ENCODE results near the gene NEUROG2. TPM values are rescaled to one million over a fixed set of nuclear protein-coding genes. Genes with fewer than 3 reads are reported as not detected.

Gene NEUROG2
- total RNA-seq, 1 experiment from 2014 or later = not detected

GRCh38 chr4:112520598-112521122 lies 4.7 kb upstream of the NEUROG2 start:
- TF ChIP-seq CTCF (IDR thresholded peaks at IDR 0.05; ENCODE audit: unreplicated experiment) = no peak
- DNase-seq = no peak
- H3K9me3 Mint-ChIP-seq (ENCODE audit: low read depth, unreplicated experiment) = no peaks in the 10 kb centered on the region
- H3K4me3 Mint-ChIP-seq (ENCODE audit: low read depth, unreplicated experiment) = no peak overlapping the region
- H3K27ac Mint-ChIP-seq (ENCODE audit: unreplicated experiment) = no peak overlapping the region
- H3K36me3 Mint-ChIP-seq (ENCODE audit: insufficient read depth, unreplicated experiment) = peaks cover 2% of the 10 kb centered on the region
- intact Hi-C loops (cut with micrococcal nuclease; ENCODE audit: unreplicated experiment) = loop anchor here (5.0 to 10.0 kb wide), 3 partner anchors 82 to 456 kb away; no protein-coding TSS in a partner anchor
- peaks cover 20% of the 10 kb centered on the region for H3K4me1 Mint-ChIP-seq (ENCODE audit: low read depth, unreplicated experiment)
- BruUV-seq (replicated peaks) = no TSS peak
- peaks cover 62% of the 10 kb centered on the region for H3K27me3 Mint-ChIP-seq (ENCODE audit: unreplicated experiment)
- CTCF ChIA-PET = no interaction called here

- intact Hi-C loops (cut with micrococcal nuclease; ENCODE audit: unreplicated experiment) = loop anchor here (5.0 to 10.0 kb wide), 3 partner anchors 82 to 455 kb away; no protein-coding TSS in a partner anchor
- CTCF ChIA-PET = no interaction called here
Observed at GRCh38 chr4:112519689-112520597, 4.0 kb upstream of the NEUROG2 start.

GRCh38 chr4:112518675-112519074 lies 2.7 kb upstream of the NEUROG2 start:
- peaks cover 20% of the 10 kb centered on the region for H3K4me1 Mint-ChIP-seq (ENCODE audit: low read depth, unreplicated experiment)
- intact Hi-C loops (cut with micrococcal nuclease; ENCODE audit: unreplicated experiment) = no loop called here

More at GRCh38 chr4:112519689-112520597, 4.0 kb upstream of the NEUROG2 start:
- no TSS peak for BruUV-seq (replicated peaks)
- Mint-ChIP-seq H3K4me3 (ENCODE audit: low read depth, unreplicated experiment) (no peak overlapping the region), H3K4me1 (ENCODE audit: low read depth, unreplicated experiment) (peaks cover 20% of the 10 kb centered on the region), H3K9me3 (ENCODE audit: low read depth, unreplicated experiment) (no peaks in the 10 kb centered on the region), H3K27ac (ENCODE audit: unreplicated experiment) (no peak overlapping the region), H3K27me3 (ENCODE audit: unreplicated experiment) (peaks cover 69% of the 10 kb centered on the region), H3K36me3 (ENCODE audit: insufficient read depth, unreplicated experiment) (peaks cover 8% of the 10 kb centered on the region)
- TF ChIP-seq CTCF (IDR thresholded peaks at IDR 0.05; ENCODE audit: unreplicated experiment) = no peak
- DNase-seq = no peak

GRCh38 chr4:112517911-112518310 lies 1.9 kb upstream of the NEUROG2 start:
- no peak overlapping the region for H3K4me3 Mint-ChIP-seq (ENCODE audit: low read depth, unreplicated experiment)
- H3K4me1 Mint-ChIP-seq (ENCODE audit: low read depth, unreplicated experiment) = peaks cover 20% of the 10 kb centered on the region
- H3K27ac Mint-ChIP-seq (ENCODE audit: unreplicated experiment) = no peak overlapping the region
- H3K9me3 Mint-ChIP-seq (ENCODE audit: low read depth, unreplicated experiment) = no peaks in the 10 kb centered on the region
- peaks cover 8% of the 10 kb centered on the region for H3K36me3 Mint-ChIP-seq (ENCODE audit: insufficient read depth, unreplicated experiment)
- no peak for TF ChIP-seq CTCF (IDR thresholded peaks at IDR 0.05; ENCODE audit: unreplicated experiment)
- H3K27me3 Mint-ChIP-seq (ENCODE audit: unreplicated experiment) = peaks cover 89% of the 10 kb centered on the region
- intact Hi-C loops (cut with micrococcal nuclease; ENCODE audit: unreplicated experiment) = no loop called here
- BruUV-seq (replicated peaks) = no TSS peak
- DNase-seq = no peak
- CTCF ChIA-PET = interaction anchor here (0.6 kb wide), 1 partner anchor 333 kb away, joined by 3 read pairs; no protein-coding TSS in a partner anchor

More at GRCh38 chr4:112518675-112519074, 2.7 kb upstream of the NEUROG2 start:
- Mint-ChIP-seq H3K27me3 (ENCODE audit: unreplicated experiment) (peaks cover 82% of the 10 kb centered on the region), H3K4me3 (ENCODE audit: low read depth, unreplicated experiment) (no peak overlapping the region), H3K36me3 (ENCODE audit: insufficient read depth, unreplicated experiment) (peaks cover 8% of the 10 kb centered on the region), H3K9me3 (ENCODE audit: low read depth, unreplicated experiment) (no peaks in the 10 kb centered on the region), H3K27ac (ENCODE audit: unreplicated experiment) (no peak overlapping the region)
- no TSS peak for BruUV-seq (replicated peaks)
- no peak for DNase-seq
- no peak for TF ChIP-seq CTCF (IDR thresholded peaks at IDR 0.05; ENCODE audit: unreplicated experiment)
- CTCF ChIA-PET = no interaction called here
